ENCODE results near the gene SLAMF8.

- TF ChIP-seq EZH2 (IDR thresholded peaks at IDR 0.05; ENCODE audit: borderline replicate concordance, insufficient read depth, low read depth, low read length, poor library complexity, severe bottlenecking) (no peak), CTCF (IDR thresholded peaks at IDR 0.05) (no peak)
Observed at GRCh38 chr1:159872891-159873290, 46.2 kb downstream of the SLAMF8 start.
